GM18502 (cell line): Measurements from ENCODE around the gene ZSWIM3.
"Not testable (repeated sequence)": the region's sequence is repeated elsewhere in the genome, so short reads cannot be mapped to it uniquely, and the experiment has no call there.

Experiments used
- ATAC-seq: cut with Tn5 transposase; IDR thresholded peaks from one replicate; pipeline ENCODE4 v1.9.1; 2021; ENCODE audit warnings: mild to moderate bottlenecking; ENCODE audit not compliant: unreplicated experiment, poor library complexity

Gene ZSWIM3

DNA sequence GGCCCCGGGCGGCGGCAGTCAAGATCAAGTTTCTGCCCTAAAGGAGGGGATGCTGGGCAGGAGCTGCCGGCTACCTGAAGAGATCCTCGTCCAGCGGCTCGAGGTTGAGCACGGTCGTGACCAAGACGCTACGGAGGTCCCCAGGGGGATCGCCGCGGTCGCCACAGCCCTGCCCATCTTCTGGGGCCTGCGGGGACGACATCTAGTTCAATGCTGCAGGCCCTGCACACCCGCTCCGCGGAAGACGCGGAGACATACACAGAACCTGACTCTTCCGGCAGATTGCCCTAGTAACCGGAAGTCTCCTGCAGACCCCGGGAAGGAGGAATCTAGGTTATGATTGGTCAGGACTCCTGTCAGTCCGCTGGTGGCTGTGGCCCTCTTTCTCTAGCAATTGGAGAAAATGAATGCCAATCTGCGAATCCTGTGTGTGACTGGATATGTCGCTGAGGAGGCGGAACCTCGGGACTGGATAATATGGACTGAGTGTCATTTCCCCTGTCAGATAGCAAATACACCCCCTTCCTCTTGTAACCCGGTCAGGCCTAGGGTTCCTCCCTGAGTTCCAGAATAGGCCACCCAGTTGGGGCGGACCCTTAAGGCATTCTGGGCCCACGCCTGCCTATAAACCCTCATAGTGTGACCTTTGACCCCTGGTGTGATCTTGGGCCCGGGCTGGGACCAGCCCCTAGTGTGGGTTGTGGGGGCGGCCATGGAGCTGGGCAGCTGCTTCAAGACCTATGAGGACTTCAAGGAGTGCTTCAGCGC lies at the start of gene ZSWIM3, which contains the start of gene ACOT8:
TSS of gene ZSWIM3 (plus strand) at position 501 of the 768 bp plus-strand sequence. CDS start at position 713, 212 bp downstream.
TSS of gene ACOT8 (minus strand) at position 279 of the 768 bp plus-strand sequence. CDS start at position 202, 77 bp downstream.
- peak; percentile 95 for ATAC-seq

DNA sequence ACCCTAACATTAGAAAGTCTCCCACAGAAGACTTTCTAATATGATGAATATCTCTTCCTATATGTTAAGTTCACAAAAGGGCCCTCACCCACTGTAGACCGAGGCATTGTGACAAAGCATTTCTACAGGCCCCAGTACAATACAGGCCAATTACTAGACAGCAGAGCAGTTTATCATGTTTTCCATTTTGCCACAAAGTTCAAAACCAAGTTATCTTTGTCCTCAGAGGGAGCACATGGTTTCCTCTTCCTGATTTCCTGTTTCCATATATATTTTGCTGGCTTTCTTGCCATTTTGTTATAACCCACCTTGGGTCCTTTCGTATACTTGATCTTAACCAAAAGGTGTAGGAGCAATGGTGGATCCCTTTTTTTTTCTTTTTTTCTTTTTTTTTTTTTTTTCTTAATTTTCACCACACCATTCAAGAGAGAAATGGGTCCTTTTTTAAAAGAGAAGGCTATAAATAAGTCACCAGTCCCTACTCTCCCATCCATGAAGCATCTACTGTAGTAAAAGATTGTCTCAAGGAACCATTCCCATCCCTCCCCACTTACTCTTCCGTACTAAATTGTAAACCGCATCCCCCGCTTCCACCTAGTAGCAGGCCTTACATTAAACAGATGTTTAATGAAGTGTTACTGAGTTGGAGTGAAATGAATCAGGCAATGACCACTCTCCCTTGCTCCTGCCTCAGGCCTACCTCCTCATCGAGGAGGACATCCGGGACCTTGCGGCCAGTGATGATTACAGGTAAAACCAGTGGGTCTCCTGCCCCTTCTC lies 47.0 kb upstream of the ZSWIM3 start:
- no peak for ATAC-seq

- ATAC-seq, result peak; percentile 99
Measured at GRCh38 chr20:45812157-45813005, 45.0 kb upstream of the ZSWIM3 start, which contains the start of gene UBE2C. Gene UBE2C (plus strand): TSS chr20:45812644. CDS start chr20:45812696, 52 bp downstream.

DNA sequence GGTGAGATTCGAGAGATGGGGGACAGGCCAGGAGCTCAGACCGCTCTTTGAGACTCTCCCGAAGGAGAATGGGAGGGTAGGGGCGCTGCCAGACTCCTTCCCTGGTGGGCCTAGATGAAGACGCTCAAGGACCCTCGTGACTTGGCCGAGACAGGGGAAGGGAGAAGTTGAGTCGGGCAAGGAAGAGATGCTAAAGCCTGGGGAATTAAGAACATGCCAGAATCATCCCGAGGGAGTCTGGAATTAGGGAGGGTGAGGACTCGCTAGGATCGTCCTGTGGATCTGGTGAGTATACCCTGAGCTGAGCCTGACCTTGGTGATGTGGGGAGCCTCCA lies 44.4 kb upstream of the ZSWIM3 start:
- ATAC-seq, result no peak

GRCh38 chr20:45813489-45813888 lies 43.9 kb upstream of the ZSWIM3 start:
- no peak for ATAC-seq

GRCh38 chr20:45814314-45814713 lies 43.1 kb upstream of the ZSWIM3 start:
- ATAC-seq, result no peak

GRCh38 chr20:45816951-45817350 lies 40.5 kb upstream of the ZSWIM3 start:
- no peak for ATAC-seq

DNA sequence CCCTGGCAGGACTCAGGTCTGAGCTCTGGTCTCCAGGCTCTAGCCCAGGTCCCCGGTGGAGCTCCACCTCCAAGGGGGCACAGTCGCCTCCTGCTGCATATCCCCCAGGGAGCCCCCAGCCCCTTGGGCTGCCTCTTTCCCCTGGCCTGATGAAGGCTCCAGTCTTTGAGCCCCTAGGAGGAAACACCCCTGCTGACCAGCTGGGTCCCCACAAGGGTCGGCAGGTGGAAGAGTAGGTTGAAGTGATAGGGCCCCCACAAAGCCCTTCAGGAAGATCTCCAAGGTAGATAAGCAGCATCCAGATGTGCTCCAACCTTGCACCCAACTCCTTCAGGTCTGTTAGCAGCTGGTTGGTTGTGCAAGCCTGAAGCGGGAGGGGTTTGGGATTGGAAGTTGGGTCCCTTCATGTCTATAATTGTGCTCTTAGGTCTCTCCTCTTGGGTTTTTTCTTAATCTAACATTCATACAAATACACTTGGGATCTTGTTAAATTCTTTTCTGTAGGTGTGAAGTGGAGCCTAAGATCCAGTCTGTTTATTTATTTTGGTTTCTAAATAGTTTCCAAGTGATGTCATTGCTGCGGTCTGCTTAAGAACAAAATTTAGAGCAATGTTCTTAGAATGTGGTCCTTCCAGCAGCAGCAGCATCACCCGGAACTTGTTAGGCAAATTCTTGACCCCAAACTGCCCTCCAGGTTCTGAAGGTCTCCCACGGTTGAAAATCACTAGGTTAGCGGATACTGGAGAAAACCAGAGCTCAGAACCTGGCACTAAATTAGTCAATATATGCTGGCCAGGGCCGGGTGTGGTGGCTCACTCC lies 39.8 kb upstream of the ZSWIM3 start:
- ATAC-seq, result no peak

GRCh38 chr20:45818239-45818638 lies 39.2 kb upstream of the ZSWIM3 start:
- no peak for ATAC-seq

DNA sequence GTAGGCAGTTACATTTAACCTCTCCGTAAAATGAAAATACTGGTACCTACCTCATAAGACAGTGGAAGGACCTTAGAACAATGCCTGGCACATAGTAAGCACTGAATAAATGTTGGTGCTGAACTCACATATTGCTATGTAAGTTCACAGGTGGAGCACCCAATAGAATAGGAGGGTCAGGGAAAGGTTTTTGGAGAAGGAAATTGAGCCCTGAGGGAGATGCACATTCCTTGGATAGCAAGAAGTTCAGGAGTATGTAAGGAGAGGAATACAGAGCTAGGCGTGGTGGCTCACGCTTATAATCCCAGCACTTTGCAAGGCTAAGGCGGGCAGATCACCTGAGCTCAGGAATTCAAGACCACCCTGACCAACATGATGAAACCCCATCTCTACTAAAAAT lies 37.9 kb upstream of the ZSWIM3 start:
- no peak for ATAC-seq

GRCh38 chr20:45821947-45822346 lies 35.5 kb upstream of the ZSWIM3 start:
- ATAC-seq, result no peak

DNA sequence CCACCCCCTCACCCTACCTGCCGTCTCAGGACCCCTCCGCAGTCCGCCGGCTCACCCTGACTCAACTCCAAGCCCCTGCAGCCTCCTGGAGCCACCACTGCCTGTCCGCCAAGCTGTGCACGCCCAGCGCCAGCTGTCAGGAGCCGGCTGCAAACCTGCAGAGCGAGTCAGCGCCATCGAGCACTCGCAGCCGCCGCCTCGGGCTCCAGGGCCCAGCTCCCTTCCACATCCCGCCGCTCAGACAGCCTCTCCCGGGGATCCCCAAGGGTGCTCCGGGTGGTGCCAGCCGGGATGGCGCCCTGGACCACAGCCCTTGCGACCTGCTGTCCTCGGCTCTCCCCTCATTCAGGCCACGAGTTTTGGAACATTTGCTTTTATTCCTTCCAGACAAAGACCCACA lies 34.6 kb upstream of the ZSWIM3 start:
- no peak for ATAC-seq

GRCh38 chr20:45823949-45824835 lies 33.2 kb upstream of the ZSWIM3 start:
- ATAC-seq, result no peak

GRCh38 chr20:45826381-45827019 lies 30.9 kb upstream of the ZSWIM3 start:
- no peak for ATAC-seq

DNA sequence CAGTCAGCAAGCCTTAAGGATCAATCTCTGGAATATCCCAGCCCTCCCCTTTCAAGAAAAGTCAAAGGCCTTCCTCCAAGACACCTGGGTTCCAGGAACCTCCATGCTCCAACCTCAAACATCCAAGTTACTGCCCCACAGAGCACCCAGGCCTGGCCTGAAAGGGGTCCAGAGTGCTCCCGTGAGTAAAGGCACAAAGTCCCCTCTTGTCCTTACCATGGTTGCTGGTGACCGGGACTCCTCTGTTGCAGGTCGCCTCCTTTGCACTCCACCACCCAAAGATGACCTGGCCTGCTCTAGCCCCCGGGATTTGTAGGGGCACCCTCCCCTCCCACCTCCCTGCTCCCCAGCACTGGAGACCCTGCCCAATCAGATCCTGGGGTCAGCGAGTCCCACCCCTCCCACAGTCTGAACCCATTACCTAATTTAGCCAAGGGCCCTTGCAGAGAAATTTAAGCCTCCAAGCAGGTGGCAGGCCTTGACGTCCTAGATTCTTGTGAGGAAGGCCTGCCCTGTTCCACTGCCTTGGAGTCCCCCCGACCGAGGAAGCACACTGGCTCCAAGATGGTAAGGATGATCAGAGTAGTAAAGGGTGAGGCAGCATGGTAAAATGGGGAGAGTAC lies 30.3 kb upstream of the ZSWIM3 start, which contains the start of gene TNNC2:
TSS of gene TNNC2 (minus strand) at position 283 of the 623 bp plus-strand sequence. CDS start at position 219, 64 bp downstream.
- no peak for ATAC-seq

DNA sequence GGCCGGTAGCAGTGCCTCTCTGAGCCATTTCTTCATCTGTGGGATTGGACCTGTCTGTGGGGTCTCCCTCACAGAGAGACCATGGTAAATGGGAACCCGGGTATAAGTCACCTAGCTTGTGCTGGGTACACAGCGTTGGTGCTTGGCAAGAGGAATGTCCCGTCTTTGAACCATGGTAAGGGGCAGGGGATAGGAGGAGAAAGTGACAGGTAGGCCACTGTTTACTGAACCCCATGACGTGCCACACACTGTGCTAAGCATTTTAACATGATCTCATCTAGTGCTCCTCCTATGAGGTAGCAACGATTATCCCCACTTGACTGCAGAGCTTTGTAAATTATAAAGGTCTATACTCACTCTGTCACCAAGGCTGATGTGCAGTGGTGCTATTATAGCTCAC lies 29.7 kb upstream of the ZSWIM3 start:
- no peak for ATAC-seq

GRCh38 chr20:45828589-45828988 lies 28.8 kb upstream of the ZSWIM3 start:
- ATAC-seq, result no peak

GRCh38 chr20:45829673-45830106 lies 27.7 kb upstream of the ZSWIM3 start:
- not testable (repeated sequence) for ATAC-seq
